Measurements from ENCODE around the gene SHCBP1L.

DNA sequence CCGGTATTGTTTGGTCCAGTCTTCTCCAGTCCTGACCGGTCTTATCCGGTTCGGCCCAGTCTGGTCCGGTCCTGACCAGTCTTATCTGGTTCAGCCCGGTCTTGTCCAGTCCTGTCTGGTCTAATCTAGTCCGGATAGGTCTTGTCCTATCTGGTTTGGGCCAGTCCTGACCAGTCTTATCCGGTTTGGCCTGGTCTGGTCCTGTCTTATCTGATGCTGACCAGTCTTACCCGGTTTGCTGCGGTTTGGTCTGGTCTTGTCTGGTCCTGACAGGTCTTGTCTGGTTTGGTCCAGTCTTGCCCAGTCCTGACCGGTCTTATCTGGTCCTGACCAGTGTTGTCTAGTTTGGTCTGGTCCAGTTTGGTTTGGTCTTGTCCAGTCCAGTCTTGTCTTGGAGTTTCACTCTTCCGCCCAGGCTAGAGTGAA lies 83.7 kb downstream of the SHCBP1L start:
- TF ChIP-seq, protein P1, sequence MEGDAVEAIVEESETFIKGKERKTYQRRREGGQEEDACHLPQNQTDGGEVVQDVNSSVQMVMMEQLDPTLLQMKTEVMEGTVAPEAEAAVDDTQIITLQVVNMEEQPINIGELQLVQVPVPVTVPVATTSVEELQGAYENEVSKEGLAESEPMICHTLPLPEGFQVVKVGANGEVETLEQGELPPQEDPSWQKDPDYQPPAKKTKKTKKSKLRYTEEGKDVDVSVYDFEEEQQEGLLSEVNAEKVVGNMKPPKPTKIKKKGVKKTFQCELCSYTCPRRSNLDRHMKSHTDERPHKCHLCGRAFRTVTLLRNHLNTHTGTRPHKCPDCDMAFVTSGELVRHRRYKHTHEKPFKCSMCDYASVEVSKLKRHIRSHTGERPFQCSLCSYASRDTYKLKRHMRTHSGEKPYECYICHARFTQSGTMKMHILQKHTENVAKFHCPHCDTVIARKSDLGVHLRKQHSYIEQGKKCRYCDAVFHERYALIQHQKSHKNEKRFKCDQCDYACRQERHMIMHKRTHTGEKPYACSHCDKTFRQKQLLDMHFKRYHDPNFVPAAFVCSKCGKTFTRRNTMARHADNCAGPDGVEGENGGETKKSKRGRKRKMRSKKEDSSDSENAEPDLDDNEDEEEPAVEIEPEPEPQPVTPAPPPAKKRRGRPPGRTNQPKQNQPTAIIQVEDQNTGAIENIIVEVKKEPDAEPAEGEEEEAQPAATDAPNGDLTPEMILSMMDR (IDR thresholded peaks at IDR 0.05; ENCODE audit: poor library complexity, severe bottlenecking), result no peak
- TF ChIP-seq TAF1 (IDR thresholded peaks at IDR 0.05; ENCODE audit: low read depth), result no peak
- no peak for TF ChIP-seq SMC3 (conservative IDR thresholded peaks at IDR 0.05; ENCODE audit: poor library complexity)
- no peak for TF ChIP-seq EP300 (conservative IDR thresholded peaks at IDR 0.05; ENCODE audit: poor library complexity, severe bottlenecking)
- no peak for TF ChIP-seq REST (IDR thresholded peaks at IDR 0.05; ENCODE audit: borderline replicate concordance)
- no peak for TF ChIP-seq RAD21 (conservative IDR thresholded peaks at IDR 0.05)
- TF ChIP-seq EZH2 (IDR thresholded peaks at IDR 0.05; ENCODE audit: borderline replicate concordance, insufficient read depth, low read length, poor library complexity, severe bottlenecking), result no peak
- peak; percentile 10 for TF ChIP-seq POLR2AphosphoS5 (IDR thresholded peaks at IDR 0.05)
- TF ChIP-seq MXI1 (conservative IDR thresholded peaks at IDR 0.05; ENCODE audit: poor library complexity, severe bottlenecking), result no peak

All from neural cell (in vitro differentiated cells).